ENCODE data around the gene NUDT15.
"Not testable (repeated sequence)": the region's sequence is repeated elsewhere in the genome, so short reads cannot be mapped to it uniquely, and the experiment has no call there.

NUDT15 gene

GRCh38 chr13:48043789-48044503 is 6.4 kb downstream of the NUDT15 start:
- DNase-seq, result no peak

- no peak for DNase-seq
Observed at GRCh38 chr13:48050550-48050949, 13.0 kb downstream of the NUDT15 start.

GRCh38 chr13:48054601-48055000 is 17.1 kb downstream of the NUDT15 start:
- DNase-seq, result no peak

GRCh38 chr13:48055712-48056111 is 18.2 kb downstream of the NUDT15 start:
- no peak for DNase-seq

GRCh38 chr13:48058536-48058935 is 21.0 kb downstream of the NUDT15 start:
- not testable (repeated sequence) for DNase-seq

GRCh38 chr13:48059951-48060350 is 22.4 kb downstream of the NUDT15 start:
- DNase-seq, result not testable (repeated sequence)

- no peak for DNase-seq
Observed at GRCh38 chr13:48066310-48066989, 28.9 kb downstream of the NUDT15 start.

GRCh38 chr13:48068036-48068435 is 30.5 kb downstream of the NUDT15 start:
- no peak for DNase-seq

- DNase-seq, result no peak
Observed at GRCh38 chr13:48068952-48069351, 31.4 kb downstream of the NUDT15 start.

GRCh38 chr13:48069573-48069972 is 32.0 kb downstream of the NUDT15 start:
- no peak for DNase-seq

GRCh38 chr13:48070942-48071341 is 33.4 kb downstream of the NUDT15 start:
- no peak for DNase-seq

- no peak for DNase-seq
Observed at GRCh38 chr13:48072304-48072703, 34.8 kb downstream of the NUDT15 start.

- DNase-seq, result no peak
Observed at GRCh38 chr13:48072787-48073186, 35.3 kb downstream of the NUDT15 start.

GRCh38 chr13:48074006-48074405 is 36.5 kb downstream of the NUDT15 start:
- no peak for DNase-seq

GRCh38 chr13:48078251-48078656 is 40.7 kb downstream of the NUDT15 start:
- no peak for DNase-seq

GRCh38 chr13:48081739-48082138 is 44.2 kb downstream of the NUDT15 start:
- no peak for DNase-seq

- no peak for DNase-seq
Observed at GRCh38 chr13:48086272-48086671, 48.7 kb downstream of the NUDT15 start.

- no peak for DNase-seq
Observed at GRCh38 chr13:48093588-48093987, 56.1 kb downstream of the NUDT15 start.

GRCh38 chr13:48094404-48094780 is 56.9 kb downstream of the NUDT15 start:
- DNase-seq, result peak in 1 of 2 donors; percentile 2

- DNase-seq, result peak; percentile 98 to 99
Observed at GRCh38 chr13:48094781-48095502, 57.4 kb downstream of the NUDT15 start, which contains the start of gene MED4. MED4 (minus strand) TSS chr13:48095104; CDS start chr13:48095078, 26 bp downstream.

GRCh38 chr13:48096670-48097069 is 59.1 kb downstream of the NUDT15 start:
- no peak for DNase-seq

Data from stimulated activated CD4-positive, alpha-beta T cell treated with anti-CD3 and anti-CD28 coated beads, Interleukin-2, amount 100 ng/mL, for 48 hours (primary cell).